Measurements from ENCODE around the gene STIP1.

The STIP1 gene

DNA sequence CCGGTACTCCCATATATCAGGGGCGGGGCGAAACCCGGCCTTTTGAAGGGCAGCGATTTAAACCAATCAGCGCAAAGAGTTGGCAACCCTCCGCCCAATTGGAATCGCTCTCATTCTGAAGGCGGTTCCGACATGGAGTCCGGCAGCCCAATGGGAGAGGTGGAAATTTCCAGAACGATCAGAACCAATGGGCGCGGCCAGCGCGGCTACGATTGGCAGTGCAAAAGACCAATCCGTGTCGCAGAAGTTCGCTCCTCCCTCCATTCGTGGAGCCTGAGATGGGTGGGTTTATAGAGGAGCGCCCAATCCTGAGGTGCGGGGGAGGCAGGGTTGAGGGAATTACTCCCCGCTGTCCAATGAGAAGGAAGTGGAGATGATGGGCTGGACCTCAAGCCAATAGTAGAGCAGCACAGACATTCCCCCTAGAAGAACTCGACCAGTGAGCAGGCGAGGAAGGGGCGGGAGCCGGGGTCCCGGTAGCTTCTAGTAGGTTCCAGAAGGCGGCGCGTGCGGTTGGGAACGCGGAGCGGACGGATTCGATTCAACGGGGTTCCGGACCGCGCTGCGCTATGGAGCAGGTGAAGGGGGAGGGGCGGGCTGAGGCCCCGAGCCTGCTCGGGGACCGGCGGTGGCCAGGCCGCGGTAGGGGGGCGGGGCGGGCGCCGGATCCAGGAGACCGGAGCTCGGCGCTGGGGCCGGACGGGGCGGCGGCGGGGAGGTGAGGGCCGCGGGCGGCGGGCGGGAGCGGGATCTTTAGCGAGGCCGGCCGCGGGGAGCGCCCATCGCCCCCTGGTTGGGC is at the start of gene STIP1:
Gene STIP1 (plus strand): TSS at position 479 of the 799 bp plus-strand sequence. CDS start 91 bp downstream, at position 570.
- DNase-seq, result peak; percentile 100

DNA sequence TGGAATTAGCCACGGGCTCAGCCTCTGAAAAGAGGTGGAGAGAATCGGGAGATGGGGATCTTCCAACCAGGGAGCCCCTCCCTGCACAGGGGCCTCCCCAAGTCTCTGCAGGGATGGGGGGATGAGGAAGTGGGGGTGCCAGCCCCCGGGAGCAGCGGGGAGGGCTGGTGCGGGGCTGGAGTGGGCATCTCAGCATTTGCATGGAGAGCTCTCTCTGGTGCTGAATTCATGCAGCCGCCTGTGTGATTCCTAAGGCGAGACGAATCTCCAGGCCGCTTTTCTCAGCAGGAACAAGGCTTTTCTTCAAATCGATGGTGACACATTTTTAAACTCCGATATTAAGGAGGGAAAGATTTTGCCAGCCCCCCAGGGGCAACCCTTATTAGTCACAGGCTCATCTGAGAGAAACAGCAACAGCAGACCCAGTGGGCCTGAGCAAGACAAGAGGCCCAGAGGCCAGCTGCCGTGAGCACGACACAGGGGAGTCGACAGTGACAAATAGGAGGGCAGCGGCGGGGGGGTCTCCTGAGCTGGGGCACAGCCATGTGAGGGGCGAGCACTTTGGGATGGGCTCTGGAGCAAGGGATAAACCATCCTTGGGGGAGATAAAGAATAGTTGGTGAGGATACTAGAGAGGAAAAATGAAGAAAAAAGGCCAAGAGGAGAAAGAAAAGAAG is 49.1 kb upstream of the STIP1 start:
- DNase-seq, result no peak

DNA sequence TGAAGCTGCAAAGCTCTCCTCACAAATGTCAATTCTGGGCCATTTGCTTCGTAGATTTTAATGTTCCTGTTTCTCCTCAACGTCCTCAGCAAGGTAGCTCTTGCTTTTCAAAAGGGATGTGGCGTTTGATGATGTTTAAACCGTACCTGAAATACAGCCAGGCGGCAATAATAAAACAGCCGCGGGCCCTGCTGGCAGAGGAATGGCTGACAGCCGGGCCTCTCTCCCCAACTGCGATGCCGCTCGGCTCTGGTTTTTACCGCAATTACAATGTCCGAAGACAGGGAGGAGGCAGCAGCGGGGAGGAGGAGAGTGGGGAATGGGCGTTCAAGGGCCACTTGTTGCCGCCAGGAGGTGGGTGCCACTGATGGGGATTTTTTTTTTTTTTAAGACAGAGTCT is 47.6 kb upstream of the STIP1 start:
- DNase-seq, result no peak

DNA sequence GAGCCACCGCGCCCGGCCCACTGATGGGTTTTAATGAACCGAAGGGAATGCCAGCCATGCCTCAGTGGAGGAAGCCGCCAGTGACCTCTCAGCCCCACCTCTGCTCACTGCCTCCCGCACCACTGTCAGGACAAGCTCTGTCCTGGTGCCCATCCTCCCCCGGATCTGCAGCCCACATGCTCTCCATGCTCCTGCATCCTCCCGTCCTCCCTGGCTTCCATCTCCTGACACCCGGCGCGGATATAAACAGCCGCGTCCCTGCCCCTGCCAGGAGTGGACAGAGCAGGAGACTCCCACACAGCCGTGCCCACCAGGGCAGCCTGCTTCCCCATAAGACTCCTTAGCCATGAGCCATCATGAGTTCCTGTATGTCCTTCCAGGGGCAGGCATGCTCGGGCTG is 46.9 kb upstream of the STIP1 start:
- DNase-seq, result no peak

DNA sequence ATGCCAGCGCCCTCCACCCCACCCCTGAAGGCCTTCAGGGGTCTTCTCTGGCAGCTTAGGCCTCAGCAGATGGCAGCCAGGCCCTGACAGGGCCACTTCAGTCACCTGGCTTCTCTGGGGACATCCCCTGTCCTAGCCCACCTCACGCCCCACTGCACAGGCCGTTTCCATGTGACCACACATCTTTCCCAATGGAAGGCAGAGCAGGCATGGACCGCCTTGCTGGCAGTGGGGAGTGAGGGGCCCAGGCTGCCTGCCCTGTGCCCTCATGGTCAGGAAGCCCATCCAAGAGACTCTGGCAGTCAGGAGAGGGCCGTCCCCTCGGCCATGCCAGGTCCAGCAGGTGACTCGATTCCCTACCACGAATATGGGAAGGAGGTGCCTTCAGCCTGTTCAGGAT is 45.9 kb upstream of the STIP1 start:
- DNase-seq, result no peak

DNA sequence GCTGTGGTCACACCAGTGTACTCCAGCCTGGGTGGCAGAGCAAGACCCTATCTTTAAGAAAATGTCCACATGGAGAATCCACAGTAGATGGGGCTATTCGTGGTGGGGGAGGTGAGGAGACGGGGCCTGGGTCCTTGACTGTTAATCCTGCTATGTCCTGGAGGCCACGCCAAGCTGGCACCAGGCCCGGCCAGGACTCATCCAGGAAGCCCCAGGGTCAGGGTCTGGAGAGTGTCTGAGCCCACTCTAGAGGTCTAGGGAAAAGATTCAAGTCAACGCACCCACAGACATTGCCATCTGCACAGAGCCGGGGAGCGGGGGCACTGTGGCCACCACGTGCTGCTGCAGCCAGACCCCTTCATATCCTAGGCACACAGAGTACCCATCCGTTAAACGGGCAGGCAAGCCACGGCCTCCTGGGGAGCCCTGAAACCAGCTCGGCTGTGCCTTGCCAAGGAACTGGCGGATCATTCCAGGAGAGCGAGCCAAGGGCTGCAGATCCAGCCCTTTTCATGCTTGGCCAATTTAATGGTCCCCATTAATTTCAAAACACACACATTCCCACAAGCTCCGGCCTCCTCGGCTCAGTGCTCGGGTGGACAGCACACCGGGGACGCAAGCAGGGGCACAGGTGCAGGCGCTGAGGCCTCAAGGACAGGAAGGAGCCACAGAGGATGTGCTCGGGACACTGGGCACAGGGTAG is 44.7 kb upstream of the STIP1 start:
- DNase-seq, result no peak

DNA sequence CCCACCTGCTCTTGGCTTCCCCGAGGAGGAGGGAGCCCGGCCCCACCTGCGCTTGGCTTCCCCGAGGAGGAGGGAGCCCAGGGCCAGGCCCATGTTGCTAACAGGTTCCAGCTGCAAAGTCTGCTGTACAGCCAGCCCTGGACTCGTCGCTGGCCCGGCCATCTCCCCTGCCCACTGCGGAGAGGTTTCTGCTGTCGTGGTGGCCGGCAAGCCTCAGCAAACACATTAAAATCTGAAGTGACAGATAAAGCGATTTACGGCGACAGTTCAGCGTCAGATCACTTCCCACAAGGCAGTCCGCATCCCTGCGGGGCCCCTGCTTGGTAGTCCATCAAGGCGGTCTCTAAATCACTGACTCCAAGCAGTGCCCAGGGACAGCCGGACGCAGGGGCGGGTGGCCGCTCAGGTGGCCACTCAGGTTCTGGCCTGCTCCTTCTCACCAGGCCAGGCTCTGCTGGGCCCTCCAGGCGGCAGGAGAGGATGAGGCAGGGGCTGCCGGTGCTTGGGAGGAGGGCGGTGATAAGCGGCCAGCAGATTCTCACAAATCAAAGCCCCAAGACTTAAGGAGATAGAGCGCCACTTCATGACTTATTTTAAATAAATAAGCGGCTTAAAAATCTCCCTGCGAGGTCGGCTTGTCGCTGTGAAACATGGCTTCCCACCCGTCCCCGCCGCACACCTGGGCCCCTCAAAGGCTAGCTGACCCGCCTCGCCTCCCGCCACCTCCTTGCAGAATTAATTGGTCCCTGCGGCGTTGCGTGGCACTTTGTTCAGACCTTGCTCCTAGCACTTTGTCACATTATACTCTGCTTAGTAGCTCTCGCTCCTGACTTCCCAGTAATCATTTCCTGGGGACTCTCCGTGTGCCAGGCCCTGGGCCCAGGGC is 41.1 kb upstream of the STIP1 start:
- DNase-seq, result no peak

DNA sequence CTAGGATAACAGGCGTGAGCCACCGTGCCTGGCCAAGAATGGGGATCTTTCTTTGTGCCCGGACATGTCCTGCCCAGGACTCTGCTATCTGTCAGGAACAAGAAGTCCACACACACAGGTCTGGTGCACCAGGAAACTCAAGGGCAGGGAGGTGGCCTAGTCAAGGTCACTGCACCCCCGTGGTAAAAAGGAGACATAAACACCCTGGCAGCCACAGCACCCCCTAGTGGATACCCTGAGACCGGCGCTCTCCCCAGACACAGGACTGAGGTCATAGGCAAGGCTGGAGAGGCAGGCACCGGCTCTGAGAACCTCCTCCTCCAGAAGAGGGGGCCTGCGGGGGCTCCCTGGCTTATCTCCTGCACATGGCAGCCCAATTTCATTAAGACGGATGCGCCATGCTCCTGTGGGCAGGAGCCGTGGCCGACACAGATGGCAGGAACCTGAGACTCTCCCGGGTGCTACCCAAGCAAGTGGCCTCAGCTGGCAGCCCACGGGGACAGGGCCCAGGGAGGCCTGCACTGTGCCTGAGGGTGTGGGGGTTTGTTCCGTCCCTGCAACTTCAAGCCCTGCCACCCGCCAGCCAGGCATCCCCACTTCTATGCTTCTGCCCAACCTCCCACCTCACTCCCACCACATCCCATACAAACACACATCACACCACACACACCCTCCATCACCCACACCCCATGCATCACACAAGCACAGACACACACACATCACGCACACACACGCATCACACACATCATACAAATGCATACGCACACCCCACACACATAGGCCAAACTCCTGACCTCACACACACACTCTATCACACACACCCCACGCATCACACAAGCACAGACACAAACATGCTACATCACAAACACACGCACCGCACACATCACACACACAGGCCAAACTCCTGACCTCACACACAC is 39.7 kb upstream of the STIP1 start:
- DNase-seq, result no peak

DNA sequence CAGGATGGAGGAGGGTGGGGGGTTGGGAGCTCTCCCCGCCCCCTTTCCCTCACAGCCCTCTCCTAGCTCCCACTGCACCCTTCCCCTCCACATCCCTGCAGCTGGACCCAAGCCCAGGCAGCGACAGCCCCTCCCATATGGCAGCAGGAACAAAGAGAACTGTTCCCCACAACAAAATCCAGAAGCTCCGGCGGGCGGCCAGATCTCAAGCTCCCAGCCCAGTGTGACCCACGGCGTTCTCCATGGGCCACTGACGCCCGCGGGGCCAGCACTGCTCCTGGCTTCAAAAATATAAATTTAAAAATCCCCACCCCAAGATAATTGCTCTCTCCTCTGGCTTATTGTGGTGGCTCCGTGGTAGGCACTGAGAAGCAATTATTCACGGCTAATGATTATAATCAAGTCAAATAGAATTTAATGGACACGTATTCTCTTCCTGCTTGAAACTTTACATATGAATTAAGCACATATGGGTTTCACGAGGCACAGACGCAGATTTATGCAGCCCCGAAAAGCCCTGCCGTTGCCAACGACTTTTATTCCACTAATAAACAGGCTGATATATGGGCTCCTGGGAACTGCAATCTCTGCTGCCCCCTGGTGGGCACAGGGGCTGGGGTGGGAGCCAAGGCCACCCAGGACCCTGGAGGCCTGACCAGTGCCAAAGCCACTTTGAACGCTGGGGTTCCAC is 37.6 kb upstream of the STIP1 start:
- DNase-seq, result peak; percentile 84

DNA sequence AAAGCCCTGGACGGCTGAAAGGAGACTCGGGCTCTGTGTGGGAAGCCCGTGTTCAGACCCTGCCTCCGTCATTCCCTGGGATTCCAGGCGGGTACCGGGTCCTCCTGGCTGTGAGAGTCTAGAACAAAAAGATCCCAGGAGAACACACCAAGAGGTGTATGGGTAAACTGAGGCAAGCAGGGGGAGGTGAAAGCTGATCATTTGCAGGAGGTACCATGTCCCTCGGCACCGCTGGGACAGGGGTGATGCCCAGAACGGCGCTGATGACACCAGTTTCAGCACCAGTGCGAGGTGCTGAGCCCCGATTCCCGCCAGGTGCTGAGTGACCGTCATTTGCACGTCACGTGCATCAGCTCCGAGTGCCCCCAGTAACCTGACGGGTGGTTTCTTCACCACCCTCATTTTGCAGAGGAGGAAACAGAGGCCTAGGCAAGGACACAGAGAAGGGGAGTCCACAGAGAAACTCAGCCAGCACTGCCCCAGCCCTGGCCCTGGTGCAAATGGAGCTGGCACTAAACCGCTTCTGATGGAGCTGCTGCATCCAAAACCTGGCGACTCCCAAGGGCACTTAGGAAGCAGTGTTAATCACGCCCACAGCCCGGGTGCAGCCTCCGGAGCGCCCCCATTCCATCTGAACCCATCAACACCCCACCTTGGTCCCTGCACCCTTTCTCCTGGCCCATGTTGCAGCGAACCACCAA is 36.9 kb upstream of the STIP1 start:
- no peak for DNase-seq

DNA sequence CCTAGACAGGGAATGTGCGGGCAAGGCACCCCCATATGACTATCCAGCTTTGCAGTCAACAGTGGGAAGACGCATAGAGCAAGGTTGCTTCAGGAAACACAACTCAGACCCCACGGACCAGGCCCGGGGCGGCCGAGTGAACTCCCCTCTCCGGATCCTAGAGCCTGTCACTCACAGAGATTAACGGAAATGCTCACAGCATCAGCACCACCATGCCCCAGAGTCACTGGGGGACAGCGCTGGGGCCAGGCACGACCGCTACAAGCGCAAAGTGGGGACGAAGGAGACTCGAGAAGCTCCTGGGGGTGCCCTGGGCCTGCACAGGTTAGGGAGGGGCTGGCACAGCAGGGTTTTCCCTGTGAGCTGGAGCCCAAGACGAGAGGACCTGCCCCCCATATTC is 35.9 kb upstream of the STIP1 start:
- no peak for DNase-seq

DNA sequence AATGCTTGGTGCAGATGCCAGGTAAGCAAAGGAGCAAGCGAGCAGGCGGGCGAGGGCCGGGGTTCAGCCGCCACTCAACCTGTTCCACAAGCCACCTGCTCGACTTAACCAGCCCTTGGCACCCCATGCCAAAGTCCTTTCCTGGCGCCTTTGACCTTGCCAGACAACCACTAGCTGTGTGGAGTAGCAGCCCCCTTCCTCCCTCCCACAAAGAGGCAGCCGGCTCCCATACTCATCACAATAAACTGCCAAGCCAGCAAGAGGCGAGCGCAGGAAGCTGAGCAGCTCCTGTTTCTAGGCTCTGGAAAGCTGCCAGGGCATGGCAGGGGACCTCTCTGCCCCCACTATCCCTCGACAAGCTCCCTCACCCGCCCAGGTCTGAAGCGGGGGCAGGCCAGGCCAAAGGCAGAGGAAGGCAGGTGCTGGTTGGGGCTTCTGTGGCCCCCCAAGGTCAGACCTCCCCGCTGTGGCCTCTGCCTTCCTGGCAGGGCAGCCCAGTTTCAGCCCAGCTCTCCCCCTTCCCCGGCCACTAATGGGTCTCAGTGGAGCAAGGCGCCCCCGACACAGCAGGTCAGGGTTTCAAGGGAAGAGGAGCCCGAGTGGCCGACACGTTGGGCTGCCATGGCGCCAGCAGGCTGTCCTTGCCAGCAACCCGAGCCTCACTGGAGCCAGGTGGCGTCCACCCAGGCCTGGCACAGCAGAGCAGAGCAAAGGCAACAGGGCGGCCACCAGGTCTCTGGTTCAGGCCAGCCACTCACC is 35.3 kb upstream of the STIP1 start:
- DNase-seq, result no peak

DNA sequence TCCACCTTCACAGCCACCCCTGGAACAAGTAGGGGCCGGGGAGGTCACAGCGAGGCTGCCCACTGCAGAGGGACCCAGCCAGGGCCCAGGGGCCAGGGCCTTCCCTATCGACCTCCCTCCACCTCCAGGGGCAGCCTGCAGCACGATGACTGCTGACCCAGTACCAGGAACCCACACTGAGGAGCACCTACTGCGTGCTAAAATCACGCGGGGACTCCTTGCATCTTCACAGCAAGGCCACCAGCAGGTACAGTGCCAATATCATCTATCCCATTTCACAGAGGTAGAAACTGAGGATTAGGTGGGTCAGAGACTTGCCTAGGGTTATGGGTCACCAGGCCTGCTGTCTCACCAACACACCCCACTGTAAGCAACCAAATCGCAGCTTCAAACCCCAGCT is 34.6 kb upstream of the STIP1 start:
- no peak for DNase-seq

DNA sequence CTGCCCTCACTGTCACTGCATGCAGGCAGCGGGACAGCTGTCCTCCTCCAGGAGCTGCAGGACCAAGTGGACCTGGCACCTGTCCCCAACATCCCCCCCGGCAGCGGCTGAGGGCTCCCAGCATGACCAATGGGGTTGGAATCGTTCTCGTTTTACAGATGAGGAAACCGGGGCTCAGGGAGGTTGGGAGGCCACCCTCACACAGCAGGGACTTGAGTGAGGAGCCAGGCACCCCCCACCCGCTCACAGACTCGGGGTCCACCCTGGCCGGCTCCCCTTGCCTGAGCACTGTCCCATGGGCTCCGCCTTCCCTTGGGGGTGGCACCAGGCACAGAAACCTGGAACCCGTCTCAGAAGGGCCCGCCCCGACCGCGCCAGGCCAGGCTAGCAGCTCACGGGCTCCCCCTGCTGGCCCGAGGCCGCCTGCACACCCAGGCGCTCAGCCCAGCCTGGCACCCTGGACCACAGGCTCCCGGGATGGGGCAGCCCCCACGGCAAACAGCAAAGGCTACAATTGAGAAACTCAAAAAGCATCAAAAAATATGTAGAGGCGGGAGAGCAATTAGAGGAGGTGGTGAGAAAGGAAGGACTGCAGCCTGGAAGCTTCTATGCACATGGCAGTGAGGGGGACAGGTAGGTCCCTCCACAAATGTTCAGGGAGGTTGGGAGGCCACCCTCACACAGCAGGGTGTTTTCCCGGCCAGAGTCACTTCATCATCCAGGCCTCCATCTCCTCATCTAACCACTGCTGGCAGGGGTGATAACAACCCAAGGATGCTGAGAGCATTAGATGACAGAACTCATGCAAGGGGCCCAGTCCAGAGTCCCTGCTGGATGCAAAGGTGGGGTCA is 32.9 kb upstream of the STIP1 start:
- DNase-seq, result peak; percentile 68

DNA sequence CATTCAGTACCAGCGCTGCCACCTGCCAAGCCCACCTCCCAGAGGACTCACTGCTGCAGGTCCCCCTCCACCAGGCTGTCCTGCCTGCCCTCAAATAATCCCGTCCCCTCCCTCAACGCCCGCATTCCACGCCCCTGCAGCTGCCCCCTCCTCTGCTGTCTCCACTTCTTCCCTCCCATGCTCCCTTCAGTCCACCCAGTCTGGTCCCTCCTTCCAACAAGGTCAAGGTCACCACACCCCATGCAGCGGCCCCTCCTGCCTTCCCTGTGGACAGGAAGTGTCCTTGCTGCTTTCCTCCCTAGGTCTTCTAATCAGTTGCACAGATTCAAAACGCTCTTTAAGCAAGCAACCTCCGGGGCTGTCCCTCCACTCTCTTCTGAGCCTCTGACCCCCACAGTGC is 32.2 kb upstream of the STIP1 start:
- no peak for DNase-seq

DNA sequence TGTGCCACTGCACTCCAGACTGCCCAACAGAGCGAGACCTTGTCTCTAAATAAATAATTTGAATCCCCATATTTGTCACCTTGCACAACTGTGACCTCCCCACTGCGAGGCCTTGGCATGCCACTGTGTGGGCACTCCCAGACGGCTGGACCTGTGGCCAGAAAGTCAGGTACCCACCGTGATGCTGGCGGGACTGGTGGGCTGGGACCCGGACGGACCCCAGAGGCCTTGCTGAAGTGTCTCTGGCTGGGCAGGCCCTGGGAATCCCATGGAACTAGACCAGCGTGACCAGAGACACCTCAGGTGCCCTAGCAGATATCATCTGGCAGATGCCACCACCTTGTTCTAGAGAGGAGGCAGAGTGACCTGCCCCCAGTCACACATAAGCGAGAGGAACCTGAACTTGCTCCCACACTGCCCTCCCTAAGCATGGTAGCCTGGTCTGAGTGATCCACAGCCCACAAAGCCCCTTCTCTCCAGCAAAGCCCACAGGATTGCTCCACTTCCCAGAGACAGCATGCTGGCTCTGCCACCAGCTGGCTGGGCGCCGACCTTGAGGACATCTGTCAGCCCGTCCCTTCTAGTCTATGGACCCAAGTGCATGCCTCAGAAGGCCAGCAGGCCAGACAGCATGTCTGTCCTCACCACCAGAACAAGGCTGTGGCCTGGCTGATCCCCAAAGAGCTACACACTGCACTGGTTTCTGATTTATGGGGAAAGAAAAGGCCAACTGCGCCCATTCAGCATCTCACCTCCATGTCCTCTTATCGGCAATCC is 29.5 kb upstream of the STIP1 start:
- no peak for DNase-seq

DNA sequence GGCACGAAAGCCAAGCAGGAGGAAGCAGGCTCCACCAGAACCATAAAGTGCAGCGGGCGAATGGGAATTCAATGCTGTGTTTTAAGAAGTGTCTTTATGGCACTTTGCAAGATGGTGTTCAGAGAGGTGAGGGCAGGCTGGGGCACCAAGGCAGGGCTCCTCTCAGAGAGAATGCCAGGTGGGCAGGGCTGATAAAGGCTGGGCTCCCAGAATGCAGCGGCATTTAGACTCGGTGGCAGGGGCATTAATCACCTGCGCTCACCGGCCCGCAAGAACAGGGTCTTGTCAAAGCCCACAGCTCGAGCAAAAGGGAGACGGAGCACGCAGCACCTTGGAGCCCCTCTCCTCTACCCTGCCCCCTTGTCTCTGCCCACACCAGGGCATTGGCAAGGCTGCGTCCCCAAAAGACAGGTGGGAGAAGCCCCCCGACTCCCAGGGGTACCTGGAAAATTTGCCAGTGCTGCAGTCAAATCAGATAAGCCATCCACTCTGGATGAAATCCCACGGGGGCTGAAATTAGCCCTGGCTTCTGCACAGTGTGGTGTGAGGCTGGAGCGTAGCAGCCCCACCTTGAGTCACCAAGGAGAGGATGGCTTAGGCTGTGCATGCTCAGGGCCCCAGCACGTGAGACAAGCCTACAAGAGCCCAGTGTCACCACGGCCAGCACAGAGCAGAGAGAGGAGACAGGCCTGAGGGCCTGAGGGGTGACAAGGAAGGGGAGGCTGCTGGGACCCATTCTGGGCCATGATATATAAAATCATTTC is 28.2 kb upstream of the STIP1 start:
- DNase-seq, result no peak

Measured in left hindlimb (tissue), 1 donor.